GM13976 (cell line): Measurements from ENCODE around the gene CCDC184.
"Not testable (repeated sequence)": the region's sequence is repeated elsewhere in the genome, so short reads cannot be mapped to it uniquely, and the experiment has no call there.

Experiments
- DNase-seq: peaks from one replicate; pipeline ENCODE4 v3.0.0; 2012; ENCODE audit warnings: low spot score
- CTCF ChIP-seq: IDR thresholded peaks from 2 replicates; pipeline ENCODE4 v1.5.1; 2012; ENCODE audit warnings: borderline replicate concordance, mild to moderate bottlenecking; ENCODE audit not compliant: insufficient read depth; ENCODE audit errors: extremely low read depth, missing control alignments, control extremely low read depth
- in situ Hi-C: fragments of 300-500 bp; cut with MboI; formaldehyde crosslinking; loops from one replicate; pipeline ENCODE4 v1.12.0; 2022; ENCODE audit warnings: low sequenced_read_pairs, mixed read lengths, inconsistent platforms; ENCODE audit not compliant: unreplicated experiment

CCDC184 gene

GRCh38 chr12:48221645-48222044, 38.2 kb downstream of the CCDC184 start:
- no peak for DNase-seq
- in situ Hi-C loops: no loop called here
- TF ChIP-seq CTCF: no peak

DNA sequence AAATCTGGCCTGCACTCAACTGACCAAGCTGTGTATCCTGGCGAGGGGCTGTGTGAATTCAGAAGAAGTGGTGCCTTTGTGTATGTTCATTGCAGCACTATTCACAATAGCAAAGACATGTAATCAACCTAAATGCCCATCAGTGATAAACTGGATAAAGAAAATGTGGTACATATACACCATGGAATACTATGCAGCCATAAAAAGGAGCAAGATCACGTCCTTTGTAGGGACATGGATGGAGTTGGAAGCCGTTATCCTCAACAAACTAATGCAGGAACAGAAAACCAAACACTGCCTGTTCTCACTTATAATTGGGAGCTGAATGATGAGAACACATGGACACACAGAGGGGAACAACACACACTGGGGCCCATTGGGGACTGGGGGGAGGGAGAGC, 41.1 kb downstream of the CCDC184 start:
- DNase-seq, in situ Hi-C loops: not testable (repeated sequence)

DNA sequence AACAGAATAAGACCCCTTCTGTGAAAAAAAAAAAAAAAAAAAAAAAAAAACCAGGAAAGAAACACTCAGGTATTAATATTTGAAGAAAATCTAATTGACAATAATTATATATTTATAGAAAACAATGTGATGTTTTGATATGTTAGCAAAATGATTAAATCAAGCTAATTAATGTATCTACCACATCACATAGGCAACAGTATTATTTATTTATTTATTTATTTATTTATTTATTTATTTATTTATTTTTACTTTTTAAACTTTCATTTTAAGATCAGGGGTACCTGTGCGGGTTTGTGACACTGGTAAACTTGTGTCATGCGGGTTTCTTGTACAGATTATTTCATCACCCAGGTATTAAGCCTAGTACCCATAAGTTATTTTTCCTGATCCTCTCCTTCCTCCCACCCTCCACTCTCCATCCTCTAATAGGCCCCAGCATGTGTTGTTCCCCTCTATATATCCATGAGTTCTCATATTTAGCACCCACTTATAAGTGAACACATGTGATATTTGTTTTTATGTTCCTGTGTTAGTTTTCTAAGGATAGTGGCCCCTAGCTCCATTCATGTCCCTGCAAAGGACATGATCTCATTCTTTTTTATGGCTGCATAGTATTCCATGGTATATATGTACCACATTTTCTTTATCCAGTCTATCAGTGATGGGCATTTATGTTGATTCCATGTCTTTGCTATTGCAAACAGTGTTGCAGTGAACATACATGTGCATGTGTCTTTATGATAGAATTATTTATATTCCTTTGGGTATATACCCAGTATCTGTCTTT, 47.9 kb downstream of the CCDC184 start:
- in situ Hi-C loops, DNase-seq: not testable (repeated sequence)
